NCI-H2196 (cell line): ENCODE measurements around the gene OSBP.
"Not testable (repeated sequence)": the region's sequence is repeated elsewhere in the genome, so short reads cannot be mapped to it uniquely, and the experiment has no call there.

Experiments
- DNase-seq: peaks from one replicate; lab custom pipeline; 2025; ENCODE audit not compliant: unreplicated experiment; lab: John Stamatoyannopoulos, UW

The OSBP gene

GRCh38 chr11:59556115-59556916 lies 59.3 kb downstream of the OSBP start:
- peak; percentile 7 for DNase-seq

GRCh38 chr11:59555601-59556114 lies 59.9 kb downstream of the OSBP start:
- no peak for DNase-seq

- DNase-seq = no peak
Measured at GRCh38 chr11:59553323-59553722, 62.3 kb downstream of the OSBP start.

GRCh38 chr11:59552844-59553243 lies 62.7 kb downstream of the OSBP start:
- DNase-seq = no peak

- DNase-seq = no peak
Measured at GRCh38 chr11:59551659-59552521, 63.7 kb downstream of the OSBP start.

- DNase-seq = peak; percentile 86
Measured at GRCh38 chr11:59550842-59551658, 64.5 kb downstream of the OSBP start.

GRCh38 chr11:59550368-59550841 lies 65.2 kb downstream of the OSBP start:
- peak; percentile 89 for DNase-seq

GRCh38 chr11:59548309-59548656 lies 67.3 kb downstream of the OSBP start:
- no peak for DNase-seq

GRCh38 chr11:59547605-59548308 lies 67.8 kb downstream of the OSBP start:
- not testable (repeated sequence) for DNase-seq

- no peak for DNase-seq
Measured at GRCh38 chr11:59545179-59546020, 70.2 kb downstream of the OSBP start.

- DNase-seq = no peak
Measured at GRCh38 chr11:59544869-59545178, 70.8 kb downstream of the OSBP start.

GRCh38 chr11:59543713-59544112 lies 71.9 kb downstream of the OSBP start:
- DNase-seq = not testable (repeated sequence)

GRCh38 chr11:59542142-59542810 lies 73.3 kb downstream of the OSBP start:
- no peak for DNase-seq

- no peak for DNase-seq
Measured at GRCh38 chr11:59534676-59535075, 80.9 kb downstream of the OSBP start.

GRCh38 chr11:59532620-59533019 lies 83.0 kb downstream of the OSBP start:
- no peak for DNase-seq

- DNase-seq = no peak
Measured at GRCh38 chr11:59528711-59529110, 86.9 kb downstream of the OSBP start.
